Hepatocyte (in vitro differentiated cells): ENCODE data around the gene TMEM150C. TPM values are rescaled to one million over a fixed set of nuclear protein-coding genes. Genes with fewer than 3 reads are reported as not detected.
A peak's percentile ranks its signal among the peaks of the same experiment; 100 is the strongest.

Experiments
- DNase-seq: peaks from one replicate; pipeline ENCODE4 v3.0.0-alpha.2; 2016; ENCODE audit warnings: low spot score
- H2AFZ ChIP-seq: fragments of 200-600 bp; sonication (generic); 2 replicates; pipeline ENCODE4 v1.6.0; 2016; ENCODE audit warnings: antibody characterized with exemption, mild to moderate bottlenecking
- H3K27ac ChIP-seq: fragments of 200-600 bp; sonication (generic); 2 replicates; pipeline ENCODE4 v1.5.1; 2016; ENCODE audit warnings: mild to moderate bottlenecking
- H3K27me3 ChIP-seq: fragments of 200-600 bp; sonication (generic); 2 replicates; pipeline ENCODE4 v1.6.1; 2016
- H3K36me3 ChIP-seq: fragments of 200-600 bp; sonication (generic); replicated peaks from 2 replicates; pipeline ENCODE4 v1.5.1; 2016; ENCODE audit warnings: low read depth; ENCODE audit not compliant: insufficient read depth
- H3K4me1 ChIP-seq: fragments of 200-600 bp; sonication (generic); 2 replicates; pipeline ENCODE4 v1.5.1; 2016; ENCODE audit warnings: mild to moderate bottlenecking, moderate library complexity; ENCODE audit not compliant: insufficient read depth
- H3K4me2 ChIP-seq: fragments of 200-600 bp; sonication (generic); 2 replicates; pipeline ENCODE4 v1.6.0; 2016
- H3K4me3 ChIP-seq: fragments of 200-600 bp; sonication (generic); 2 replicates; pipeline ENCODE4 v1.5.1; 2016; ENCODE audit warnings: mild to moderate bottlenecking
- H3K79me2 ChIP-seq: fragments of 200-600 bp; sonication (generic); 2 replicates; pipeline ENCODE4 v1.6.0; 2017; ENCODE audit warnings: mild to moderate bottlenecking
- H3K9me2 ChIP-seq: fragments of 200-600 bp; sonication (generic); replicated peaks from 2 replicates; pipeline ENCODE4 v1.6.0; 2017; ENCODE audit warnings: mild to moderate bottlenecking; ENCODE audit not compliant: insufficient read depth
- H3K9me3 ChIP-seq: fragments of 200-600 bp; sonication (generic); 2 replicates; pipeline ENCODE4 v1.5.1; 2016; ENCODE audit warnings: low read depth, mild to moderate bottlenecking
- H4K20me1 ChIP-seq: fragments of 200-600 bp; sonication (generic); 2 replicates; pipeline ENCODE4 v1.6.0; 2016; ENCODE audit warnings: mild to moderate bottlenecking; ENCODE audit not compliant: insufficient read depth, poor library complexity, severe bottlenecking
- CTCF ChIP-seq: fragments of 200-600 bp; sonication (generic); IDR thresholded peaks from 2 replicates; pipeline ENCODE4 v1.5.1; 2016; ENCODE audit warnings: antibody characterized with exemption, mild to moderate bottlenecking; ENCODE audit not compliant: poor library complexity
- EZH2 ChIP-seq: fragments of 200-600 bp; sonication (generic); IDR thresholded peaks from 2 replicates; pipeline ENCODE4 v1.6.1; 2016; ENCODE audit warnings: antibody characterized with exemption, mild to moderate bottlenecking, borderline replicate concordance
- EZH2phosphoT487 ChIP-seq: fragments of 200-600 bp; sonication (generic); IDR thresholded peaks from one replicate; pipeline ENCODE4 v1.6.1; 2018; ENCODE audit warnings: antibody characterized with exemption, mild to moderate bottlenecking, low read depth, moderate library complexity; ENCODE audit not compliant: unreplicated experiment, severe bottlenecking
- WGBS: methylation state at CpG from one replicate; pipeline ENCODE4 v1.1.6; 2016; ENCODE audit warnings: low lambda C conversion rate; ENCODE audit errors: missing lambda C conversion rate; 5-methylcytosine and 5-hydroxymethylcytosine counted together
- polyA plus RNA-seq: library from polyadenylated mRNA; unstranded; fragments of >200 nt; fragmentation: Nextera tagmentation; extraction: Ambion mirVana; gene quantifications from 2 replicates; pipeline ENCODE4 v1.2.1, GENCODE V29; 2016
- total RNA-seq: library from RNA; depleted of rRNA; stranded (reverse); fragments of >200 nt; gene quantifications from 2 replicates; pipeline ENCODE4 v1.2.3, GENCODE V29; 2014

TMEM150C gene
- total and polyA plus RNA-seq, 2 experiments from 2014 or later: 3.3 to 4.5 TPM

DNA sequence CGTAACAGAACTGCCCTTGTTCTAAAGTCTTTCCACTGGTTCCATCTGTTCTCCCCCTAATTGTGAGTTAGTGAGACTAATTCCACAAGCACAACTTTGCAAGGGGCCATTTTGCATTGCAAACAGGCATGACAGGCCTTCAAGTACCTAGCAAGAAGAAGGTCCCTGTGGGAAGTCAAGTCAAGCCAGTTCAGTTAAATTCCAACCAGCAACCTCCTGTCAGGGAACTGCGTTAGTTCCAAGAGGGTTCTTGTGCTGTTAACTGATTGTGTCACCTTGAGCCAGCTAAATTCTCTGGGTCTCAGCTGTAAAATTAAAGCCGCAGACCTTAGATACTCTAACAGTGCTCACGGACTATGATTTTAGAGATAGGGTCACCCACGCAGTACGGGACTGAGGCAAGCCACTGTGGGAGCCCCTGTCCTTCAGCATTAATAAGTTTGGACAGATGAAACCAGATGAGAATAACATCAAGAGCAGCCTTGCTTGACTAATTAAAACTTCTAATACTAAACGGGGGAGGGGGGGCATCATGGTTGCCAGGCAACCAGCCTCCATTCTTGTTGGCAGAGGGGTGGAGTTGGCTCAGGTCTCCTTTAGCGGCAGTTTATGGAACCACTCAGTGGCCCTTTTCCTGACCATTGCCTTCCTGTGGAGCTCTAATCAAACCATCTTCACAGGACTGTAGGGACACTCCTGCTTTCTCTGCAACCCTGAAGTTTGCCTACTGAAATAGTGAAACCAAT lies 24.1 kb upstream of the TMEM150C start:
- H4K20me1 ChIP-seq: no peaks in the 10 kb centered on the region
- no peaks in the 10 kb centered on the region for H3K79me2 ChIP-seq
- H3K4me1 ChIP-seq: peaks cover 25% of the 10 kb centered on the region
- WGBS: 64% methylated on average over 8 of the region's 8 CpGs
- H3K27me3 ChIP-seq: no peaks in the 10 kb centered on the region
- H3K9me2 ChIP-seq: no peaks in the 10 kb centered on the region
- H2AFZ ChIP-seq: no peak overlapping the region
- no peak overlapping the region for H3K27ac ChIP-seq
- H3K36me3 ChIP-seq: no peaks in the 10 kb centered on the region
- no peak overlapping the region for H3K4me2 ChIP-seq
- no peak for TF ChIP-seq EZH2
- no peak for TF ChIP-seq CTCF
- TF ChIP-seq EZH2phosphoT487: no peak
- no peak for DNase-seq
- H3K9me3 ChIP-seq: no peaks in the 10 kb centered on the region
- H3K4me3 ChIP-seq: no peak overlapping the region

GRCh38 chr4:82584931-82585330 lies 23.1 kb upstream of the TMEM150C start:
- Histone ChIP-seq H3K4me1 (peaks cover 25% of the 10 kb centered on the region), H3K27ac (no peak overlapping the region), H4K20me1 (no peaks in the 10 kb centered on the region), H2AFZ (no peak overlapping the region), H3K79me2 (no peaks in the 10 kb centered on the region), H3K36me3 (no peaks in the 10 kb centered on the region), H3K4me3 (no peak overlapping the region), H3K27me3 (no peaks in the 10 kb centered on the region), H3K9me2 (no peaks in the 10 kb centered on the region), H3K4me2 (no peak overlapping the region), H3K9me3 (no peaks in the 10 kb centered on the region)
- TF ChIP-seq EZH2phosphoT487 (no peak), CTCF (no peak), EZH2 (no peak)
- no peak for DNase-seq
- 33% methylated on average over 3 of the region's 3 CpGs for WGBS

DNA sequence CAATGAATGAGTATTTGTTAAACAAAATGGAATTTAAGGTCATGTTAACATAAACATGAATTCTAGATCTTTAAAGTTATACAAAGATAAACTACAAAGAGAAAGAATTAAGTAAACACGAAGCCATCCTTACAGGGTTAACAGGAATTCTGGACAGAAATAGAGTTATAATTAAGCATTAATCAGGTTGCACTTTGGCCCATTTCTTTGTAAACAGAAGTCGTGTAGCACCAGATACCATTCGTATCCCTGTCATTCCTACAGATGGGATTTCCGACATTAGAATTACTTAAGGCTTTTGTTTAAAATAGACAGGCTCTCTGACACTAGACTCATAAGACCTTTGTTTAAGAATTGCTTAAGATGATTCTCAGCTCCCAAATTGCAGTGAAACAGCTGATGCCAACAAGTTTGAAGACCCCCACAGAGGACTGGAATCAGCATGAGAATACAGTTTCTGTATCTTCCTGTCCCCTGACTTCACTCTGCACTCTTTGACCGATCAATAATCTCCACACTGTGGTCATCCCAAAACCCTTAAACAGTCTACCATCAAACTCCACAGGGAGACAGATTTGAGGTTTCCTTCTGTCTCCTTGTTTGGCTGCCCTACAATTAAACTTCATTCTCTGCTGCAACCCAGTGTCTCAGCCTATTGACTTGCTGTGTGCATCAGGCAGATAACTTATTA lies 22.3 kb upstream of the TMEM150C start:
- Histone ChIP-seq H3K27ac (no peak overlapping the region), H3K4me3 (no peak overlapping the region), H3K9me3 (no peaks in the 10 kb centered on the region), H3K4me1 (peaks cover 25% of the 10 kb centered on the region), H3K36me3 (no peaks in the 10 kb centered on the region), H3K9me2 (no peaks in the 10 kb centered on the region), H3K79me2 (no peaks in the 10 kb centered on the region), H2AFZ (no peak overlapping the region), H3K4me2 (peak overlapping the region; percentile 15), H3K27me3 (no peaks in the 10 kb centered on the region), H4K20me1 (no peaks in the 10 kb centered on the region)
- whole genome bisulfite sequencing: 38% methylated on average over 5 of the region's 5 CpGs
- TF ChIP-seq EZH2phosphoT487 (no peak), EZH2 (no peak), CTCF (no peak)
- no peak for DNase-seq
